ENCODE data around the gene AARS1.
"Not testable (repeated sequence)": the region's sequence is repeated elsewhere in the genome, so short reads cannot be mapped to it uniquely, and the experiment has no call there.

AARS1 gene

DNA sequence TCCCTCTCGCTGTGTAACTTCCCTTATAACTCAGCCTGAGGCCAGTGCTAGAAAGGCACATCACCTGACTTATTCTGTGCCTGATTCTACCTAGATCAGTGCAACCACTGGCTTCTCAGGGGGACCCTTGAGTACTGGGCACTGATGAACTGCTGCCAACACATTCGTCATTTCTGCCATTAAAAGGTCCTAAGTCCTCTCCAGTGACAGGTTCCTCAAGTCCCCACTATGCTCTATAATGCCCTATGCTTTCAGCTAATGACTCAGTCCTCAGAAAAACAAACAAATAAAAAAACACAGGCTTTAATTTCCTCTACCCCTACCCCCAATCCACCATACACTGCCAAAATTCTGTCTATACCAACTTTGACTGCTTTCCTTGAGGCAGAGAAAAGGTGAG is 66.1 kb downstream of the AARS1 start:
- DNase-seq: not testable (repeated sequence)

DNA sequence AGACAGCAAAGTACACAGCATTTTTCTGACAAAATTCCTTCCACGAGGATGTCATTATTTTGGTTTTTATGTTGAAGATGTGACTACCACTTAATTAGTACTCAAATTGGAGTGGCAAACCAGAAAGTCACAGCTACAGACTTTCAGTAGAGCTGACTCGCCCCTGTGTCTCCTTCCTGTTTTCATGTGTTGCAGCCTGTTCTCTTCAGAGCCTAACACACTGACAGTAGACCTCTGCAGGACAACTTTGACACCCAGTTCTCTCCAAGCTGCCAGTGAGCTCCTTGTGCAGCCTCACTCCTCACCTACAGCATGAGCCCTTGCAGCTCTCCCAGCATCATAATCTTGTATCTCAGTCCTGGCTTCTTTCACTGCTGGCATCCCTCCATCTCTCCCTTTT is 66.7 kb downstream of the AARS1 start:
- DNase-seq: not testable (repeated sequence)

DNA sequence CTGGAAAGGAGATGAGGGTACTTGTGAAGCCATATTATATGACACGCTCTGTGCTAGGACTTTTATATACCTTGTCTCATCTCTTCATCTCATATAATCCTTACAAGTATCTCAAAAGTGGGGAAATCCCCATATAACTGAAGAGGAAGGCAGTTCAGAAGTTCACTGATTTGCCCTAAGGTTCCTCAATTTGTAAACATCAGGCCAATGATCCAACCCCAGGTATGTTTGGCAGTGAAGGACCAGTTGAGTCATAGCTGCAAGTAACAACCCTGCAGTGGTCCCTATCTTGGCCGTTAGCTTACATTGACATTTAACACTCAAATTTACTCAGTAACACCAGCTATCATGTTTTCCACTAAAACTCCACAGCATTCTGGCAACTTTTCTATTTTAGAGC is 70.7 kb downstream of the AARS1 start:
- DNase-seq: not testable (repeated sequence)

DNA sequence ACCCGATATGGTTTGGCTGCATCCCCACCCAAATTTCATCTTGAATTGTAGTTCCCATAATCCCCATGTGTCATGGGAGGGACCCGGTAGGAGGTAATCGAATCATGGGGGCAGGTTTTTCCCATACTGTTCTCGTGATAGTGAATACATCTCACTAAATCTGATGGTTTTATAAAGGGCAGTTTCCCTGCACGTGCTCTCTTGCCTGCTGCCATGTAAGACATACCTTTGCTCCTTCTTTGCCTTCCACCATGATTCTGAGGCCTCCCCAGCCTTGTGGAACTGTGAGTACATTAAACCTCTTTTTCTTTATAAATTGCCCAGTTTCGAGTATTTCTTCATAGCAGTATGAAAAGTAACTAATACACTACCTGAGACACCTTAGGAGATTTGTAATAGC is 82.9 kb downstream of the AARS1 start:
- not testable (repeated sequence) for DNase-seq

DNA sequence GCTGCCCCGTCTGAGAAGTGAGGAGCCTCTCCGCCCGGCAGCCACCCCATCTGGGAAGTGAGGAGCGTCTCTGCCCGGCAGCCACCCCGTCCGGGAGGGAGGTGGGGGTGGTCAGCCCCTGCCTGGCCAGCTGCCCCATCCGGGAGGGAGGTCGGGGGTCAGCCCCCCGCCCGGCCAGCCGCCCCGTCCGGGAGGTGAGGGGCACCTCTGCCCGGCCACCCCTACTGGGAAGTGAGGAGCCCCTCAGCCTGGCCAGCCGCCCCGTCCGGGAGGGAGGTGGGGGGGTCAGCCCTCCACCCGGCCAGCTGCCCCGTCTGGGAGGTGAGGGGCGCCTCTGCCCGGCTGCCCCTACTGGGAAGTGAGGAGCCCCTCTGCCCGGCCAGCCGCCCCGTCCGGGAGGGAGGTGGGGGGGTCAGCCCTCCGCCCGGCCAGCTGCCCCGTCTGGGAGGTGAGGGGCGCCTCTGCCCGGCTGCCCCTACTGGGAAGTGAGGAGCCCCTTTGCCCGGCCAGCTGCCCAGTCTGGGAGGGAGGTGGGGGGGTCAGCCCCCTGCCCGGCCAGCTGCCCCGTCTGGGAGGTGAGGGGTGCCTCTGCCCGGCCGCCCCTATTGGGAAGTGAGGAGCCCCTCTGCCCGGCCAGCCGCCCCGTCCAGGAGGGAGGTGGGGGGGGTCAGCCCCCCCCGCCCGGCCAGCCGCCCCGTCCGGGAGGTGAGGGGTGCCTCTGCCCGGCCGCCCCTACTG is 84.5 kb downstream of the AARS1 start:
- not testable (repeated sequence) for DNase-seq

DNA sequence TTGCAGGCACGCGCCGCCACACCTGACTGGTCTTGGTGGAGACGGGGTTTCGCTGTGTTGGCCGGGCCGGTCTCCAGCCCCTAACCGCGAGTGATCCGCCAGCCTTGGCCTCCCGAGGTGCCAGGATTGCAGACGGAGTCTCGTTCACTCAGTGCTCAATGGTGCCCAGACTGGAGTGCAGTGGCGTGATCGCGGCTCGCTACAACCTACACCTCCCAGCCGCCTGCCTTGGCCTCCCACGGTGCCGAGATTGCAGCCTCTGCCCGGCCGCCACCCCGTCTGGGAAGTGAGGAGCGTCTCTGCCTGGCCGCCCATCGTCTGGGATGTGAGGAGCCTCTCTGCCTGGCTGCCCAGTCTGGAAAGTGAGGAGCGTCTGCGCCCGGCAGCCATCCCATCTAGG is 85.3 kb downstream of the AARS1 start:
- not testable (repeated sequence) for DNase-seq

DNA sequence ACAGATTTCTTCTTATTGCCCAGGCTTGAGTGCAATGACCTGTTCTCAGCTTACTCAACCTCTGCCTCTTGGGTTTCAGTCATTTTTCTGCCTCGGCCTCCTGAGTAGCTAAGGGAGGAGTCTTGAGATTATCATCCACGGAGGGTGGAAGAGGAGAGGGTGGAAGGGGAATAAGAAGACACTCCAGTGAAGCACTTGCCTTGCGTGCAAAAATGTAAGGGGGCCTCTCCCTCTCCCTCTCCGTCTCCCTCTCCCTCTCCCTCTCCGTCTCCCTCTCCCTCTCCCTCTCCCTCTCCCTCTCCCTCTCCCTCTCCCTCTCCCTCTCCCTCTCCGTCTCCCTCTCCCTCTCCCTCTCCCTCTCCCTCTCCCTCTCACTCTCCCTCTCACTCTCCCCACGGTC is 85.8 kb downstream of the AARS1 start:
- not testable (repeated sequence) for DNase-seq

Measured in stimulated activated CD4-positive, alpha-beta T cell treated with anti-CD3 and anti-CD28 coated beads, Interleukin-12 subunit alpha, Interleukin-12 subunit beta, amount 100 ng/mL, for 4 hours (primary cell).